ENCODE results near the gene FCN1. TPM values are rescaled to one million over a fixed set of nuclear protein-coding genes. Genes with fewer than 3 reads are reported as not detected.
"Not testable (repeated sequence)": the region's sequence is repeated elsewhere in the genome, so short reads cannot be mapped to it uniquely, and the experiment has no call there.

FCN1 gene
- total RNA-seq, 1 experiment from 2014 or later, result not detected

DNA sequence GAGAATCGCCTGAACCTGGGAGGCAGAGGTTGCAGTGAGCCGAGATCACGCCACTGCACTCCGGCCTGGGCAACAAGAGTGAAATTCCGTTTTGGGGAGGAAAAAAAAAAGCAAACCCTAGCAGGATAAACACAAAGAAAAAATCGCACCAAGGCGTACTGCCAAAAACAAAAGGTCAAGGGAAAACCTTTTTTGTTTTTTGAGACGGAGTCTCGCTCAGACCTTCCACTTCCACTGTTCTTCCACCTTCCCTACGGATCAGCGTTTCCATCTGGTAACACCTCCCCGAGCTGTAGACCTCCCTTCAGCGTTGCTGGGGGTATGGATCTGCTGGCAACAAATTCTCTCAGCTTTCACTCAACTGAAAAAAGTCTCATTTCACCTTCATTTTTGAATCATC, 57.2 kb downstream of the FCN1 start:
- Histone ChIP-seq H3K9me2 (replicated peaks; ENCODE audit: insufficient read depth, low read length) (no peaks in the 10 kb centered on the region), H2AFZ (ENCODE audit: low read length) (no peak overlapping the region), H3K4me3 (ENCODE audit: low read length) (no peak overlapping the region), H3K79me2 (ENCODE audit: low read length) (no peaks in the 10 kb centered on the region), H3K4me1 (ENCODE audit: low read length) (no peaks in the 10 kb centered on the region), H3K27me3 (ENCODE audit: low read length) (no peaks in the 10 kb centered on the region), H3K9me3 (ENCODE audit: low read length) (no peaks in the 10 kb centered on the region), H3K36me3 (ENCODE audit: insufficient read depth, low read length) (no peaks in the 10 kb centered on the region), H3K4me2 (ENCODE audit: low read depth, low read length, poor library complexity, severe bottlenecking) (no peak overlapping the region), H3K9ac (ENCODE audit: low read length) (no peak overlapping the region), H3K27ac (ENCODE audit: low read length) (no peak overlapping the region), H4K20me1 (ENCODE audit: insufficient read depth, low read depth, low read length) (no peaks in the 10 kb centered on the region)
- no peak for DNase-seq

DNA sequence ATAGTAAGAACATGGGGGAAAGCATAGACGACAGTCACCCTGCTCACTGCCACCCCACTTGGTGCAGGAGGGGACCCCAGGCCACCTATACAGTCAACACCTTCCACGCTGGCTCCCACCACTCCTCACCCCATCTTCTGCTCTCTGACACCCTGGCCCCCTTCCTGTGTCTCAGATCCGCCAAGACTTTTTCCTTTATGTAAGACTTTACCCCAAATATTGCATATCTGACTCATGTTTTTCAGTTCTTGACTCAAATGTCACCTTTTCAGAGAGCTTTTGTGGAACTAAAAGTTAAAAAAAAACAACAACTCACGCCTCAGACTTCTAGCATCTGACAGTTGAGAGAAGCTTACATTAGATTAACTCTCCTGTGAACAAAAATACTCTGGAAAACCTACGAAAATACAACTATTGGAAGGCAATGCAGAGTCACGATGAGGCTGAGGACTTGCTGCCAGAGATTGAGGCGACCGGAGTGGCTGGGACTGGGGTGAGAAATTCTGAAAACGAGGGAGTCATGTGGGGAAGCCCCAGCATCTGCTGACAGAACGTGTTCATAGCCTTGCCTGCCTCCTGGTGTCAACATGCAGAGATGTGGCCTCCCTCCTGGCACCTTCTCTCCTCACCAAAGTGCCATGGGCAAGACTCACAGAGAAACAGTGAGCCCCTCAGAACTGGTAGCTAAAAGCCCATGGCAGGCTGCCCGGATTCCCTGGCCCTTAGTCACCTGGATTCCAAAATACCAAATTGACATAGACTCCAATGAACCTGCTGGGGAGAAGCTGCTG, 59.5 kb downstream of the FCN1 start:
- Histone ChIP-seq H3K27me3 (ENCODE audit: low read length) (no peaks in the 10 kb centered on the region), H3K9me2 (replicated peaks; ENCODE audit: insufficient read depth, low read length) (no peaks in the 10 kb centered on the region), H3K79me2 (ENCODE audit: low read length) (no peaks in the 10 kb centered on the region), H3K4me3 (ENCODE audit: low read length) (no peak overlapping the region), H3K9me3 (ENCODE audit: low read length) (no peaks in the 10 kb centered on the region), H3K36me3 (ENCODE audit: insufficient read depth, low read length) (no peaks in the 10 kb centered on the region), H4K20me1 (ENCODE audit: insufficient read depth, low read depth, low read length) (no peaks in the 10 kb centered on the region), H3K4me2 (ENCODE audit: low read depth, low read length, poor library complexity, severe bottlenecking) (no peak overlapping the region), H3K27ac (ENCODE audit: low read length) (no peak overlapping the region), H3K9ac (ENCODE audit: low read length) (no peak overlapping the region), H3K4me1 (ENCODE audit: low read length) (no peaks in the 10 kb centered on the region), H2AFZ (ENCODE audit: low read length) (no peak overlapping the region)
- no peak for DNase-seq

DNA sequence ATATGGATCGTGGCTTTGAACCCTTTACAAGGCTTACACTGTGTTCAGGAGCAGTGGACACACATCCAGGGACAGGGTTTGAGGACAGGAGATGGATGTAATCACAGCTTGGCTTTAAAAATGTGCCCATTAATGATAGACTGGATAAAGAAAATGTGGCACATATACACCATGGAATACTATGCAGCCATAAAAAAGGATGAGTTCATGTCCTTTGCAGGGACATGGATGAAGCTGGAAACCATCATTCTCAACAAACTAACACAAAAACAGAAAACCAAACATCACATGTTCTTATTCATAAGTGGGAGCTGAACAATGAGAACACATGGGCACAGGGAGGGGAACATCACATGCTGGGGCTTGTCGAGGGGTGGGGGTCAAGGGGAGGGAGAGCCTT, 60.3 kb downstream of the FCN1 start:
- not testable (repeated sequence) for H2AFZ ChIP-seq (ENCODE audit: low read length); H3K9ac ChIP-seq (ENCODE audit: low read length); H3K27me3 ChIP-seq (ENCODE audit: low read length); H3K4me2 ChIP-seq (ENCODE audit: low read depth, low read length, poor library complexity, severe bottlenecking); H3K4me3 ChIP-seq (ENCODE audit: low read length); H3K4me1 ChIP-seq (ENCODE audit: low read length); H3K9me2 ChIP-seq (replicated peaks; ENCODE audit: insufficient read depth, low read length); DNase-seq; H3K79me2 ChIP-seq (ENCODE audit: low read length); H4K20me1 ChIP-seq (ENCODE audit: insufficient read depth, low read depth, low read length); H3K27ac ChIP-seq (ENCODE audit: low read length); H3K9me3 ChIP-seq (ENCODE audit: low read length); H3K36me3 ChIP-seq (ENCODE audit: insufficient read depth, low read length)

DNA sequence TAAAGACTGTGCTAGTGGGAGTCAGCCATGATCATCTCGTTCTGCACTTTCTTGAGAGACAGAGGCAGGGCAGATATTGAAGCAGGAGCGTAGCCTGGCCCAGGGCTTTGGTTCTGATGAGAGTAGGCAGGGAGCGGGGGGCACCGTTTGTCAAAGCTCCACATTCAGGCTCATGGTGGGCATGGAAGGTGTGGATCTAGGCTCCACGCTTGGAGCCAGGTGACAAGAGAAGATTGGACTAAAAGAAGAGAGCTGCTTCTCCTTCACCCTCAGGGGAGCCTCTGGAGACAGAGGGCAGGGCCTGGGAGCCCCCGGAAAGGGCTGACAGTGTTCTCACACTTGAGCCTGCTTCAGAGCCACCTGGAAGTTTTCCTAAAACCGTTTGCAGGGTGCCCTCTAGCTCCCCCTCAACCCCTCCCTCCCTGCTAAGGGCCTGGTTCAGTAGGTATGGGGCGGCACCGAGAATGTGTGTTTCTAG, 61.8 kb downstream of the FCN1 start:
- H3K9me2 ChIP-seq (replicated peaks; ENCODE audit: insufficient read depth, low read length), result no peaks in the 10 kb centered on the region
- no peak overlapping the region for H3K27ac ChIP-seq (ENCODE audit: low read length)
- no peak overlapping the region for H2AFZ ChIP-seq (ENCODE audit: low read length)
- no peaks in the 10 kb centered on the region for H3K79me2 ChIP-seq (ENCODE audit: low read length)
- DNase-seq, result no peak
- H3K4me1 ChIP-seq (ENCODE audit: low read length), result no peaks in the 10 kb centered on the region
- no peaks in the 10 kb centered on the region for H3K27me3 ChIP-seq (ENCODE audit: low read length)
- peaks cover 5% of the 10 kb centered on the region for H3K9me3 ChIP-seq (ENCODE audit: low read length)
- H3K4me3 ChIP-seq (ENCODE audit: low read length), result no peak overlapping the region
- no peak overlapping the region for H3K4me2 ChIP-seq (ENCODE audit: low read depth, low read length, poor library complexity, severe bottlenecking)
- H3K36me3 ChIP-seq (ENCODE audit: insufficient read depth, low read length), result no peaks in the 10 kb centered on the region
- no peak overlapping the region for H3K9ac ChIP-seq (ENCODE audit: low read length)
- no peaks in the 10 kb centered on the region for H4K20me1 ChIP-seq (ENCODE audit: insufficient read depth, low read depth, low read length)

Small RNA genes lying within 50 kb of the gene (small RNA-seq; reads per million reads assigned to genes)
- gene AL603650.1, result not detected

Other genes starting within 250 kb of the FCN1 start
- gene FCN2, start 37.1 kb downstream of the FCN1 start, total RNA-seq (2014; rRNA removed; shearing (Covaris generic); ENCODE audit: low replicate concordance), result not detected in 2 replicates
- gene OLFM1, start 169.8 kb upstream of the FCN1 start, total RNA-seq (2014; rRNA removed; shearing (Covaris generic); ENCODE audit: low replicate concordance), result not detected in 2 replicates

Data from Karpas-422 (cell line).